ENCODE results near the gene SIRPG. TPM values are rescaled to one million over a fixed set of nuclear protein-coding genes. Genes with fewer than 3 reads are reported as not detected.

SIRPG gene
- total RNA-seq, 1 donor from 2014 or later, result not detected

- H3K9ac ChIP-seq, result no peak overlapping the region
- no peak overlapping the region for H3K4me2 ChIP-seq
- no peaks in the 10 kb centered on the region for H4K20me1 ChIP-seq (ENCODE audit: low read depth)
- DNase-seq (ENCODE audit: low spot score), result no peak
- H3K27me3 Mint-ChIP-seq (ENCODE audit: insufficient read depth, low read depth), result no peaks in the 10 kb centered on the region
- no peaks in the 10 kb centered on the region for H3F3A ChIP-seq (ENCODE audit: low read depth)
- no peaks in the 10 kb centered on the region for H3K4me1 ChIP-seq
- no peaks in the 10 kb centered on the region for H3K36me3 Mint-ChIP-seq
- no peaks in the 10 kb centered on the region for H3K4me1 Mint-ChIP-seq
- H3K4me3 ChIP-seq, result no peak overlapping the region
- H3K79me2 ChIP-seq (ENCODE audit: low read depth), result no peaks in the 10 kb centered on the region
- no peaks in the 10 kb centered on the region for H3K36me3 ChIP-seq
- no peak overlapping the region for H3K27ac ChIP-seq
- TF ChIP-seq EZH2phosphoT487 (IDR thresholded peaks at IDR 0.05), result no peak
- TF ChIP-seq CTCF (IDR thresholded peaks at IDR 0.05), result no peak
- TF ChIP-seq EZH2 (IDR thresholded peaks at IDR 0.05), result no peak
- no peaks in the 10 kb centered on the region for H3K27me3 ChIP-seq
- no peak overlapping the region for H3K27ac Mint-ChIP-seq
- no peaks in the 10 kb centered on the region for H3K9me3 ChIP-seq (ENCODE audit: low read depth)
- no peaks in the 10 kb centered on the region for H3K9me3 Mint-ChIP-seq
- no peak overlapping the region for H2AFZ ChIP-seq (replicated peaks)
- no peak overlapping the region for H3K4me3 Mint-ChIP-seq
These were observed 56.8 kb downstream of the SIRPG start for GRCh38 chr20:1600736-1601135.

- TF ChIP-seq CTCF (IDR thresholded peaks at IDR 0.05) (no peak), EZH2 (IDR thresholded peaks at IDR 0.05) (no peak), EZH2phosphoT487 (IDR thresholded peaks at IDR 0.05) (no peak)
- no peak overlapping the region for H3K27ac Mint-ChIP-seq
- Histone ChIP-seq H3K79me2 (ENCODE audit: low read depth) (no peaks in the 10 kb centered on the region), H3K9me3 (ENCODE audit: low read depth) (no peaks in the 10 kb centered on the region), H3K27me3 (no peaks in the 10 kb centered on the region), H3K4me1 (no peaks in the 10 kb centered on the region), H3K9ac (no peak overlapping the region), H3K36me3 (no peaks in the 10 kb centered on the region), H2AFZ (replicated peaks) (no peak overlapping the region), H4K20me1 (ENCODE audit: low read depth) (no peaks in the 10 kb centered on the region), H3K4me2 (no peak overlapping the region), H3K4me3 (no peak overlapping the region), H3F3A (ENCODE audit: low read depth) (no peaks in the 10 kb centered on the region), H3K27ac (no peak overlapping the region)
- H3K4me1 Mint-ChIP-seq, result no peaks in the 10 kb centered on the region
- H3K36me3 Mint-ChIP-seq, result no peaks in the 10 kb centered on the region
- DNase-seq (ENCODE audit: low spot score), result no peak
- H3K4me3 Mint-ChIP-seq, result no peak overlapping the region
- no peaks in the 10 kb centered on the region for H3K27me3 Mint-ChIP-seq (ENCODE audit: insufficient read depth, low read depth)
- H3K9me3 Mint-ChIP-seq, result no peaks in the 10 kb centered on the region
These were observed 62.2 kb downstream of the SIRPG start for GRCh38 chr20:1595333-1595732.

GRCh38 chr20:1588533-1589460 lies 68.8 kb downstream of the SIRPG start:
- no peak for DNase-seq (ENCODE audit: low spot score)
- H4K20me1 ChIP-seq (ENCODE audit: low read depth), result no peaks in the 10 kb centered on the region
- TF ChIP-seq CTCF (IDR thresholded peaks at IDR 0.05) (no peak), EZH2 (IDR thresholded peaks at IDR 0.05) (no peak), EZH2phosphoT487 (IDR thresholded peaks at IDR 0.05) (no peak)

More at GRCh38 chr20:1588533-1589460, 68.8 kb downstream of the SIRPG start:
- Mint-ChIP-seq H3K36me3 (no peaks in the 10 kb centered on the region), H3K27ac (no peak overlapping the region), H3K9me3 (no peaks in the 10 kb centered on the region), H3K27me3 (ENCODE audit: insufficient read depth, low read depth) (no peaks in the 10 kb centered on the region), H3K4me1 (no peaks in the 10 kb centered on the region), H3K4me3 (no peak overlapping the region)
- Histone ChIP-seq H3K27me3 (no peaks in the 10 kb centered on the region), H3K4me3 (no peak overlapping the region), H3K79me2 (ENCODE audit: low read depth) (no peaks in the 10 kb centered on the region), H3K4me1 (no peaks in the 10 kb centered on the region), H3K9ac (no peak overlapping the region), H3K4me2 (no peak overlapping the region), H3K27ac (no peak overlapping the region), H3K9me3 (ENCODE audit: low read depth) (no peaks in the 10 kb centered on the region), H2AFZ (replicated peaks) (no peak overlapping the region), H3K36me3 (no peaks in the 10 kb centered on the region), H3F3A (ENCODE audit: low read depth) (no peaks in the 10 kb centered on the region)
